GM12878 (cell line): ENCODE results near the gene OSM.

Experiments used
- BHLHE40 ChIP-seq, 2 experiments: fragments of 450-650 bp in 1 of 2; IDR thresholded peaks; 2 replicates each; pipeline ENCODE4 v1.6.1; 2011 to 2017; ENCODE audit warnings: low read depth in 2 of 2, borderline replicate concordance in 1 of 2, improper control_type of control experiment in 1 of 2, low read length in 1 of 2, mild to moderate bottlenecking in 1 of 2
- CTCF ChIP-seq, 3 experiments: IDR thresholded peaks in 2 of 3; conservative IDR thresholded peaks in 1 of 3; 2 replicates each; pipeline ENCODE4 v1.5.1; 2011; ENCODE audit warnings: low read depth in 3 of 3, low read length in 3 of 3, mild to moderate bottlenecking in 3 of 3, control low read depth in 2 of 3, moderate library complexity in 2 of 3, inconsistent platforms in 1 of 3, mixed read lengths in 1 of 3; ENCODE audit not compliant: control insufficient read depth in 2 of 3, insufficient read depth in 1 of 3; ENCODE audit errors: extremely low read depth in 1 of 3
- ESRRA ChIP-seq: IDR thresholded peaks from 2 replicates; pipeline ENCODE4 v1.6.1; 2012; ENCODE audit warnings: mild to moderate bottlenecking, low read length, improper control_type of control experiment
- HDGF ChIP-seq: fragments of 450-650 bp; IDR thresholded peaks from 2 replicates; pipeline ENCODE4 v1.6.1; 2016; ENCODE audit warnings: antibody characterized with exemption
- JUND ChIP-seq: IDR thresholded peaks from 2 replicates; pipeline ENCODE4 v1.6.1; 2012; ENCODE audit warnings: low read depth, mild to moderate bottlenecking, low read length, improper control_type of control experiment, moderate library complexity
- MLLT1 ChIP-seq: fragments of 450-650 bp; IDR thresholded peaks from 2 replicates; pipeline ENCODE4 v1.6.1; 2016; ENCODE audit warnings: mild to moderate bottlenecking
- POLR2A ChIP-seq: IDR thresholded peaks from 2 replicates; pipeline ENCODE4 v1.6.1; 2011; ENCODE audit warnings: low read depth, mild to moderate bottlenecking, low read length
- RAD21 ChIP-seq: IDR thresholded peaks from 2 replicates; pipeline ENCODE4 v1.6.1; 2011; ENCODE audit warnings: mild to moderate bottlenecking, low read depth, low read length, moderate library complexity; ENCODE audit not compliant: insufficient read depth
- RFX5 ChIP-seq: IDR thresholded peaks from 2 replicates; pipeline ENCODE4 v1.6.1; 2011; ENCODE audit warnings: low read depth, low read length, improper control_type of control experiment
- SMC3 ChIP-seq: IDR thresholded peaks from 2 replicates; pipeline ENCODE4 v1.6.1; 2011; ENCODE audit warnings: low read length, improper control_type of control experiment, borderline replicate concordance
- SP1 ChIP-seq: IDR thresholded peaks from one replicate; pipeline ENCODE4 v1.6.1; 2011; ENCODE audit warnings: low read depth, low read length
- SRF ChIP-seq, 2 experiments: IDR thresholded peaks; 2 replicates each; pipeline ENCODE4 v1.6.1; 2011; ENCODE audit warnings: low read depth in 2 of 2, low read length in 2 of 2, mild to moderate bottlenecking in 1 of 2, moderate library complexity in 1 of 2
- ZNF274 ChIP-seq: IDR thresholded peaks from one replicate; pipeline ENCODE4 v1.8.0; 2011; ENCODE audit not compliant: insufficient read length, insufficient read depth

GRCh38 chr22:30245181-30245984, 21.3 kb downstream of the OSM start:
- TF ChIP-seq ESRRA: no peak
- no peak for TF ChIP-seq SRF (IDR thresholded peaks at IDR 0.05; ENCODE audit: low read depth in 2 of 2, low read length in 2 of 2)
- TF ChIP-seq ZNF274: no peak
- TF ChIP-seq CTCF (IDR thresholded peaks at IDR 0.05 in 2 of 3, conservative IDR thresholded peaks at IDR 0.05 in 1 of 3; ENCODE audit: control insufficient read depth in 2 of 3, extremely low read depth in 1 of 3, insufficient read depth in 1 of 3, low read depth in 3 of 3, low read length in 3 of 3): no peak
- TF ChIP-seq BHLHE40 (IDR thresholded peaks at IDR 0.05; ENCODE audit: borderline replicate concordance in 1 of 2, low read depth in 2 of 2, low read length in 1 of 2): no peak
- TF ChIP-seq JUND: no peak
- no peak for TF ChIP-seq POLR2A
- TF ChIP-seq RAD21: no peak
- TF ChIP-seq SP1: no peak
- no peak for TF ChIP-seq SMC3
- no peak for TF ChIP-seq RFX5
- TF ChIP-seq HDGF: no peak
- no peak for TF ChIP-seq MLLT1
